Measurements from ENCODE around the gene GBA3. TPM values are rescaled to one million over a fixed set of nuclear protein-coding genes. Genes with fewer than 3 reads are reported as not detected.
A peak's percentile ranks its signal among the peaks of the same experiment; 100 is the strongest.

The GBA3 gene
- 1 to 10 TPM; 4.6 to 9.5 TPM for total RNA-seq

DNA sequence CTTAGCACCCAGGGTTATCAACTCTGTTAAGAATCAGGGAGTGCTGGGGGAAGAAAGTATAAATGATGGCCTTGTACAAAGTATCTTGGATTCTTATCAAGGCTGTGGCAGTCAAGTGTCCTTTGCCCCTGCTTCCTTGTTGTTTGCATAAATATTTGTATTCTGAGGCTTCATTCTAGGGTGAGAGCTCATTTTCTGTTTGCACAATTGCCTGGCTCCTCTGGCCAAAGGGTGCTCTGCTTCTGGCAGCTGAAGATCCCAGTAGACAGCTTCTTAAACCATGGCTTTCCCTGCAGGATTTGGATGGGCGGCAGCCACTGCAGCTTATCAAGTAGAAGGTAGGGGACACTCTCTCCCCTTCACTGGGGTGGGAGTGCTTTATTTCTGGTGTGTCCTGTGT, at the start of gene GBA3:
TSS of gene GBA3 (plus strand) at position 202 of the 400 bp plus-strand sequence.
- Histone ChIP-seq H3K4me1 (peaks cover 6% of the 10 kb centered on the region), H3K36me3 (no peaks in the 10 kb centered on the region), H3K9me3 (no peaks in the 10 kb centered on the region), H3K4me3 (no peak within 1 kb of the TSS), H3K27me3 (no peaks in the 10 kb centered on the region), H3K27ac (peak within 1 kb of the TSS; percentile 5), H3K9ac (ENCODE audit: low read depth in 2 of 2, low read length in 2 of 2) (peak within 1 kb of the TSS in 1 of 2 donors; percentile 15)
- no peak for TF ChIP-seq CTCF (IDR thresholded peaks at IDR 0.05)
- peak; percentile 44 for DNase-seq
- intact Hi-C loops (cut with DNase I): loop anchor here (5.0 kb wide), 1 partner anchor 285 kb away; no protein-coding TSS in a partner anchor

- no peak for TF ChIP-seq CTCF (IDR thresholded peaks at IDR 0.05)
- no peaks in the 10 kb centered on the region for H3K4me1 ChIP-seq
- intact Hi-C loops (cut with DNase I): no loop called here
- H3K27me3 ChIP-seq: no peaks in the 10 kb centered on the region
- no peak overlapping the region for H3K9ac ChIP-seq (ENCODE audit: low read depth in 2 of 2, low read length in 2 of 2)
- no peaks in the 10 kb centered on the region for H3K36me3 ChIP-seq
- DNase-seq: no peak
- no peaks in the 10 kb centered on the region for H3K9me3 ChIP-seq
- H3K27ac ChIP-seq: no peak overlapping the region
- no peak overlapping the region for H3K4me3 ChIP-seq
Measured at GRCh38 chr4:22643952-22644351, 48.8 kb upstream of the GBA3 start.

- H3K27ac ChIP-seq: no peak overlapping the region
- intact Hi-C loops (cut with DNase I): no loop called here
- H3K36me3 ChIP-seq: no peaks in the 10 kb centered on the region
Measured at GRCh38 chr4:22645481-22646182, 47.1 kb upstream of the GBA3 start.

DNA sequence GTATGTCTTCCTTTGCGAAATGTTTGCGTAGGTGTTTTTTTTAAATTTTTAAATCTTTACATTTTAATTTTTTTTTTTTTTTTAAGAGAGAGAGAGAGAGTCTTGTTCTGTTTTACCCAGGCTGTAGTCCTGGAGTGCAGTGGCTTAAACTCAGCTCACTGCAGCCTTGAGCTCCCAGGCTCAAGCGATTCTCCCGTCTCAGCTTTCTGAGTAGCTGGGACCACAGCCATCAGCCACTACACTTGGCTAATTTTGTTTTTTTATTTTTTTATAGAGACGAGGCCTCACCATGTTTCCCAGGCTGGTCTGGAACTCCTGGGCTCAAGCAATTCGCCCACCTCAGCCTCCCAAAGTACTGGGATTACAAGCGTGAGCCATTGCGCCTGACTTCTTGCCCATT, 43.7 kb upstream of the GBA3 start:
- intact Hi-C loops (cut with DNase I): no loop called here
- no peaks in the 10 kb centered on the region for H3K36me3 ChIP-seq

More at GRCh38 chr4:22645481-22646182, 47.1 kb upstream of the GBA3 start:
- H3K4me3 ChIP-seq: no peak overlapping the region
- no peak for TF ChIP-seq CTCF (IDR thresholded peaks at IDR 0.05)
- H3K9ac ChIP-seq (ENCODE audit: low read depth in 2 of 2, low read length in 2 of 2): no peak overlapping the region
- no peaks in the 10 kb centered on the region for H3K9me3 ChIP-seq
- H3K4me1 ChIP-seq: no peaks in the 10 kb centered on the region
- no peak for DNase-seq
- H3K27me3 ChIP-seq: no peaks in the 10 kb centered on the region

DNA sequence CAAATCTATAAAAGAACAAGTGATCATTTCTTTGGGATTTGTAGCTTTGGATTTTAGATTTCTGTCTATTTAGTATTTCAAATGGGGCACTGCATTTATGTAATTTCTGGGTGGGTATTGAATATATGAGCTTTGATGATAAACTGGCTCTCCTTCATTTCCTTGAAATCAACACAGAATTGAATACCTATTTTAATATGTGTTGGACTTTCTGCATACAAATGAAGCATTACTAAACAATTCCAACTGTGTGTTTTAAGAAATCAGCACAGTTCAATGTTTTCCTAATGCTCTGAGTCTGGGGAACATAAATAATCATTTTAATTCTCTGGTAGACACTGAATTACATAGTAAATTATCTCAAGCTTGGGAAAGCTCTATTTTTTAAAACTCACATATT, 42.0 kb upstream of the GBA3 start:
- DNase-seq: no peak
- no peaks in the 10 kb centered on the region for H3K9me3 ChIP-seq
- no peaks in the 10 kb centered on the region for H3K36me3 ChIP-seq
- H3K4me3 ChIP-seq: no peak overlapping the region
- H3K4me1 ChIP-seq: no peaks in the 10 kb centered on the region
- no peak overlapping the region for H3K27ac ChIP-seq
- intact Hi-C loops (cut with DNase I): no loop called here
- no peaks in the 10 kb centered on the region for H3K27me3 ChIP-seq
- no peak overlapping the region for H3K9ac ChIP-seq (ENCODE audit: low read depth in 2 of 2, low read length in 2 of 2)
- TF ChIP-seq CTCF (IDR thresholded peaks at IDR 0.05): no peak

More for the DNA sequence above, 43.7 kb upstream of the GBA3 start:
- Histone ChIP-seq H3K4me1 (no peaks in the 10 kb centered on the region), H3K4me3 (no peak overlapping the region), H3K9ac (ENCODE audit: low read depth in 2 of 2, low read length in 2 of 2) (no peak overlapping the region), H3K9me3 (no peaks in the 10 kb centered on the region), H3K27me3 (no peaks in the 10 kb centered on the region), H3K27ac (no peak overlapping the region)
- TF ChIP-seq CTCF (IDR thresholded peaks at IDR 0.05): no peak
- DNase-seq: no peak
